Panc1 (cell line): Measurements from ENCODE around the gene SNX1. TPM values are rescaled to one million over a fixed set of nuclear protein-coding genes. Genes with fewer than 3 reads are reported as not detected.

Experiments
- ATAC-seq: fragments of 200-7000 bp; cut with Tn5 transposase; 2 replicates; pipeline ENCODE4 v1.9.1; 2020; ENCODE audit warnings: mild to moderate bottlenecking, moderate library complexity
- BruUV-seq: library from RNA; stranded (reverse); fragments of 400-500 nt; replicated peaks from 2 replicates; lab custom pipeline; 2021; lab: Mats Ljungman, UMichigan
- CTCF ChIA-PET: fragments of 300-600 bp; sonication (Branson Sonifier 250); formaldehyde crosslinking; loops from one replicate; lab custom pipeline; 2022; ENCODE audit warnings: antibody characterized with exemption; lab: Charles Lee
- POLR2A ChIA-PET: fragments of 300-600 bp; sonication (Branson Sonifier 250); formaldehyde crosslinking; loops from one replicate; lab custom pipeline; 2022; ENCODE audit warnings: antibody characterized with exemption; lab: Charles Lee
- DNase-seq: peaks from one replicate; pipeline ENCODE4 v3.0.0-alpha.2; 2010; ENCODE audit warnings: low read depth, low spot score
- H3K27ac ChIP-seq: 2 replicates; pipeline ENCODE4 v1.5.1; 2011; ENCODE audit warnings: mild to moderate bottlenecking, low read length, inconsistent platforms
- H3K27me3 ChIP-seq: fragments of 200-500 bp; sonication (Bioruptor generic); 2 replicates; pipeline ENCODE4 v1.6.0; 2014; ENCODE audit warnings: low read length, inconsistent platforms; ENCODE audit not compliant: control insufficient read depth, insufficient read depth
- H3K36me3 ChIP-seq: fragments of 200-500 bp; sonication (Bioruptor generic); 2 replicates; pipeline ENCODE4 v1.5.1; 2014; ENCODE audit warnings: inconsistent platforms, mild to moderate bottlenecking, low read length, moderate library complexity; ENCODE audit not compliant: control insufficient read depth, insufficient read depth
- H3K4me1 ChIP-seq: 2 replicates; pipeline ENCODE4 v1.5.1; 2011; ENCODE audit warnings: inconsistent platforms, mild to moderate bottlenecking, low read length, moderate library complexity; ENCODE audit not compliant: control insufficient read depth, insufficient read depth
- H3K4me3 ChIP-seq, 2 experiments: 2 replicates each; pipeline ENCODE4 v1.5.1; 2011 to 2012; ENCODE audit warnings: low read depth in 2 of 2, low read length in 2 of 2, mild to moderate bottlenecking in 2 of 2, inconsistent platforms in 1 of 2, moderate library complexity in 1 of 2
- H3K9me3 ChIP-seq: fragments of 200-500 bp; sonication (Bioruptor generic); 2 replicates; pipeline ENCODE4 v1.5.1; 2014; ENCODE audit warnings: low read depth, mild to moderate bottlenecking, inconsistent platforms, low read length, moderate library complexity; ENCODE audit not compliant: control insufficient read depth, insufficient read depth
- POLR2AphosphoS5 ChIP-seq: IDR thresholded peaks from 2 replicates; pipeline ENCODE4 v1.6.1; 2012; ENCODE audit warnings: mild to moderate bottlenecking, low read depth, low read length, moderate library complexity
- REST ChIP-seq, 2 experiments: IDR thresholded peaks; 2 replicates each; pipeline ENCODE4 v1.6.1; 2011 to 2012; ENCODE audit warnings: low read depth in 2 of 2, control low read depth in 1 of 2, low read length in 1 of 2, mild to moderate bottlenecking in 1 of 2, moderate library complexity in 1 of 2; ENCODE audit not compliant: insufficient read depth in 1 of 2
- SIN3A ChIP-seq: IDR thresholded peaks from 2 replicates; pipeline ENCODE4 v1.6.1; 2012; ENCODE audit warnings: low read depth, mild to moderate bottlenecking, low read length, moderate library complexity, borderline replicate concordance; ENCODE audit not compliant: insufficient read depth
- TCF7L2 ChIP-seq: IDR thresholded peaks from 2 replicates; pipeline ENCODE4 v1.6.1; 2011; ENCODE audit warnings: mild to moderate bottlenecking, low read depth, low read length, inconsistent platforms
- in situ Hi-C: cut with HindIII; loops from 2 replicates; pipeline ENCODE4 v1.10.0; 2016; ENCODE audit warnings: low sequenced_read_pairs, low pct_unique_long_range_greater_than_20kb
- intact Hi-C: fragments of 100-400 bp; cut with micrococcal nuclease; formaldehyde crosslinking; loops from one replicate; pipeline ENCODE4 v1.10.0; 2022; ENCODE audit not compliant: unreplicated experiment
- total RNA-seq: library from RNA; stranded (reverse); gene quantifications from one replicate; pipeline ENCODE4 v1.2.1, GENCODE V29; 2021; ENCODE audit not compliant: unreplicated experiment
- TF ChIP-seq, protein P1 (sequence below): fragments of 450-650 bp; IDR thresholded peaks from 2 replicates; pipeline ENCODE4 v1.5.1; 2017; ENCODE audit warnings: mild to moderate bottlenecking

Gene SNX1
- total RNA-seq, 1 experiment from 2014 or later, result 96.2 TPM

DNA sequence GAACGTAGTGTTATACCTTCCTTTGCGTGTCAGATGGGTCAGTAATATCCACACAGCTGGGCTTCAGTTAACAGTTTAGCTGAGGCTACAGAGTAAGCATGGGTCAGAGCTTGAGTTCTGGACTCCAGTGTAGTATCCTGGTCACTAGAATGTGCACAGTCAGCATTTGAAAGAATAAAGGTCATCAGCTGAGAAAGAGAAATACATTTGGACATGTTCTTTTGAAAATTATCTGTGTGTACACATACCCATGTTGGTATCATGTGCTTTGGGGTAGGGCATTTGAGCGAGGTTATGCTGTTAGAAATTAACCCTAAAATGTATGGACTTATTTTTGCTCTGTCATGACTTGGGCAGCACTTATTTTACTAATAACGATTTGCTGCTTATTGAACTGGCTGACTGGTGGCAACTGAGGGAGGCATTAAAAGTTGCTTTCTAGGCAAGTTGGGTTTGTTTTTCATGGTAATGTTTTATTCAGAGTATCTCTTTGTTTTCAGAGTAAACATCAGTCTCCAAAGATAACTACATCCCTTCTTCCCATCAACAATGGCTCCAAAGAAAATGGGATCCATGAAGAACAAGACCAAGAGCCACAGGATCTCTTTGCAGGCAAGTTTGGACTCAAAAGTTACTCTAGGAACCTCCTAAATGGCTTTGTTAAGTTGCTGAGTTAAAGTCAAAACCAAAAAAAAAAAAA lies 16.4 kb downstream of the SNX1 start:
- Histone ChIP-seq H3K4me3 (no peak overlapping the region), H3K36me3 (0 out of 2 replicates have a peak, but pooled peaks cover 7% of the 10 kb centered on the region), H3K9me3 (no peaks in the 10 kb centered on the region), H3K4me1 (no peaks in the 10 kb centered on the region), H3K27ac (no peak overlapping the region), H3K27me3 (no peaks in the 10 kb centered on the region)
- POLR2A ChIA-PET, result interaction anchor here (1.1 kb wide), 1 partner anchor 19 kb away, joined by 3 read pairs; no protein-coding TSS in a partner anchor
- BruUV-seq, result no TSS peak
- in situ Hi-C loops (no loop called here), intact Hi-C loops (no loop called here)
- CTCF ChIA-PET, result no interaction called here
- DNase-seq (no peak), ATAC-seq (no peak)
- no peak for TF ChIP-seq TCF7L2
- TF ChIP-seq REST (IDR thresholded peaks at IDR 0.05; ENCODE audit: insufficient read depth in 1 of 2, low read depth in 2 of 2, low read length in 1 of 2), result no peak
- TF ChIP-seq SIN3A, result no peak
- TF ChIP-seq POLR2AphosphoS5, result no peak
- TF ChIP-seq, protein P1, sequence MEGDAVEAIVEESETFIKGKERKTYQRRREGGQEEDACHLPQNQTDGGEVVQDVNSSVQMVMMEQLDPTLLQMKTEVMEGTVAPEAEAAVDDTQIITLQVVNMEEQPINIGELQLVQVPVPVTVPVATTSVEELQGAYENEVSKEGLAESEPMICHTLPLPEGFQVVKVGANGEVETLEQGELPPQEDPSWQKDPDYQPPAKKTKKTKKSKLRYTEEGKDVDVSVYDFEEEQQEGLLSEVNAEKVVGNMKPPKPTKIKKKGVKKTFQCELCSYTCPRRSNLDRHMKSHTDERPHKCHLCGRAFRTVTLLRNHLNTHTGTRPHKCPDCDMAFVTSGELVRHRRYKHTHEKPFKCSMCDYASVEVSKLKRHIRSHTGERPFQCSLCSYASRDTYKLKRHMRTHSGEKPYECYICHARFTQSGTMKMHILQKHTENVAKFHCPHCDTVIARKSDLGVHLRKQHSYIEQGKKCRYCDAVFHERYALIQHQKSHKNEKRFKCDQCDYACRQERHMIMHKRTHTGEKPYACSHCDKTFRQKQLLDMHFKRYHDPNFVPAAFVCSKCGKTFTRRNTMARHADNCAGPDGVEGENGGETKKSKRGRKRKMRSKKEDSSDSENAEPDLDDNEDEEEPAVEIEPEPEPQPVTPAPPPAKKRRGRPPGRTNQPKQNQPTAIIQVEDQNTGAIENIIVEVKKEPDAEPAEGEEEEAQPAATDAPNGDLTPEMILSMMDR, result no peak

- POLR2A ChIA-PET, result no interaction called here
- in situ Hi-C loops, result no loop called here
- BruUV-seq, result no TSS peak
- no peak overlapping the region for H3K27ac ChIP-seq
- intact Hi-C loops, result no loop called here
- DNase-seq, result no peak
- no peaks in the 10 kb centered on the region for H3K4me1 ChIP-seq
- no peak overlapping the region for H3K4me3 ChIP-seq
- CTCF ChIA-PET, result no interaction called here
- TF ChIP-seq REST (IDR thresholded peaks at IDR 0.05; ENCODE audit: insufficient read depth in 1 of 2, low read depth in 2 of 2, low read length in 1 of 2) (no peak), TCF7L2 (no peak), POLR2AphosphoS5 (no peak), SIN3A (no peak)
- TF ChIP-seq, protein P1, result no peak
- 0 out of 2 replicates have a peak, but pooled peaks cover 7% of the 10 kb centered on the region for H3K36me3 ChIP-seq
- no peaks in the 10 kb centered on the region for H3K9me3 ChIP-seq
- H3K27me3 ChIP-seq, result no peaks in the 10 kb centered on the region
- ATAC-seq, result no peak
Measured at GRCh38 chr15:64112904-64113303, 17.1 kb downstream of the SNX1 start.
